ENCODE results near the gene KRTAP5-11.
"Not testable (repeated sequence)": the region's sequence is repeated elsewhere in the genome, so short reads cannot be mapped to it uniquely, and the experiment has no call there.

KRTAP5-11 gene

GRCh38 chr11:71580057-71581003 lies 2.3 kb downstream of the KRTAP5-11 start:
- peak in 1 of 2 experiments; percentile 61 for DNase-seq

GRCh38 chr11:71579513-71579912 lies 3.2 kb downstream of the KRTAP5-11 start:
- not testable (repeated sequence) for DNase-seq

DNA sequence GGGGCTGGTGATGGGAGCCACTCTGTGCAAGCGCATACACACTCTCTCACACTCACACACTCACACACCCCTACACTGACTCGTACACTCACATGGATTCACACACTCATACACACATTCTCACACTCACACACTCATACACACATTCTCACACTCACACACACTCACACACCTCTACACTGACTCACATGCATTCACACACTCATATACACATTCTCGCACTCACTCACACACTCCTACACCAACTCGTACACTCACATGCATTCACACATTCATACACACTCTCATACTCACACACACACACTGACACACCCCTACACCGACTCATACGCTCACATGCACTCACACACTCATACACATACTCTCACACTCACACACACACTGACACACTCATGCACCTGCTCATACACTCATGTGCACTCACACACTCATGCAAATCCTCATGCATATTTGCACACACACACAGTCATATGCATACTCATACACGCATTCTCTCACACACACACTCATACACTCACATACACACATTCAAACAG lies 5.1 kb downstream of the KRTAP5-11 start:
- DNase-seq, result no peak

GRCh38 chr11:71576688-71577465 lies 5.8 kb downstream of the KRTAP5-11 start:
- not testable (repeated sequence) for DNase-seq

DNA sequence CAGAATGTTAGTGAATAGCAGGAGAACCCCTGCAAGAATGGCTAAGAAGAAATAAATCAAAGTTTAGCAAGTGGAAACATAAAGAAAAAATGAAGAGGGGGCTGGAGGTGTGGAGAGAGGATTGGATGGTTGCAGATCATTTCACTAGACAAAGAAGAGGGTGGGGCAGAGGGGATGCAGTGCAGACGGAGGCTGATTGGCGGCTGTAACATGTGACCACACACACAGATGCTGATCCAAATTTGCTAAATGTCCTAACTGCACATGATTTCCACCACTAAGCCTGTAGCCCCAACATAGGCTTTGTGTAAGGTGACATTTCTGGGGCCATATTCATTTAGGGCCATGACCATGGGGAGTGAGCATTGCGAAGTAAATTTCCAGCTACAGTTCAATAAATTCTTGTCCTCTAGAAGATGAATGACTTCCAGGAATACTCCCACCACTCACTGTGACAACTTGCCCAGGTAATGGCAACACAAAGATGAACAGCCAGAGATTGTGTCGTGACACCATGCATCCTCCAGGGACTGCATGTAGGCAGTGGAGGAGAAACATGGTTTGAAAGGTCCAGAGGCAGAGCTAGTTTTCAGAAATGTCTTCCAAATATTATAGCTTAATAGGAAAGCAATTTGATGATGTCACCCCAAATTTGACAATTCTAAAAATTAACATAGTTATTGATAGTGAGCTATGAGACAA lies 6.8 kb downstream of the KRTAP5-11 start:
- DNase-seq, result no peak

- DNase-seq, result no peak
These were observed 8.3 kb downstream of the KRTAP5-11 start for GRCh38 chr11:71574418-71574817.

- DNase-seq, result no peak
These were observed 9.9 kb downstream of the KRTAP5-11 start for GRCh38 chr11:71572811-71573210.

- not testable (repeated sequence) for DNase-seq
These were observed 11.4 kb downstream of the KRTAP5-11 start for GRCh38 chr11:71571101-71571850.

DNA sequence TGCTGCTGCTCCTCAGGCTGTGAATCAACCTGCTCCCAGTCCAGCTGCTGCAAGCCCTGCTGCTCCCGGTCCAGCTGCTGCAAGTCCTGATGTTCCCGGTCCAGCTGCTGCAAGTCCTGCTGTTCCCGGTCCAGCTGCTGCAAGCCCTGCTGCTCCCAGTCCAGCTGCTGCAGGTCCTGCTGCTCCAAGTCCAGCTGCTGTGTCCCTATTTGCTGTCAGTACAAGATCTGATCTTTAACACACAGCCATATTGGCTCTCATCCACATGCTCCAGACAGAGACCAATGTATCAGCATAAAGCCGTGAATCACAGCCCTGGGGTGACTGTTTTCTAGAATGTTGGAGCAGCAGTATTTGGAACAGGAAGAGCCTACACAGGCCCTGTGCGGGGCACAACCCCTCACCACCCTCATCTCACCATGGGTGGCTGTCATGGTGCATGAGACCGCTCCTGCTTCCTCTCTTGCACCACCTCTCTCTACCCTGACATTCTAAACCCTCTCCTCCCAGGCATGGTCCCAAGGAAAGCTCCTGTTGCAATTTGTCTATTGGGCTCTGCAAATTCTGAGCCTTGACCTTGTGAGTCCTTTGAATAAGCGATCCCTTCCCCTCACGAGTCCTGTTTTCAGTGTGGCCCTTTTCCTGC lies 13.8 kb downstream of the KRTAP5-11 start:
- DNase-seq, result no peak

GRCh38 chr11:71567633-71568032 lies 15.0 kb downstream of the KRTAP5-11 start:
- DNase-seq, result not testable (repeated sequence)

- not testable (repeated sequence) for DNase-seq
These were observed 15.8 kb downstream of the KRTAP5-11 start for GRCh38 chr11:71566626-71567599.

GRCh38 chr11:71566081-71566620 lies 16.5 kb downstream of the KRTAP5-11 start:
- no peak for DNase-seq

GRCh38 chr11:71565263-71565662 lies 17.4 kb downstream of the KRTAP5-11 start, which contains the start of gene KRTAP5-10:
KRTAP5-10 (plus strand) TSS chr11:71565563; CDS start chr11:71565588, 25 bp downstream.
- no peak for DNase-seq

DNA sequence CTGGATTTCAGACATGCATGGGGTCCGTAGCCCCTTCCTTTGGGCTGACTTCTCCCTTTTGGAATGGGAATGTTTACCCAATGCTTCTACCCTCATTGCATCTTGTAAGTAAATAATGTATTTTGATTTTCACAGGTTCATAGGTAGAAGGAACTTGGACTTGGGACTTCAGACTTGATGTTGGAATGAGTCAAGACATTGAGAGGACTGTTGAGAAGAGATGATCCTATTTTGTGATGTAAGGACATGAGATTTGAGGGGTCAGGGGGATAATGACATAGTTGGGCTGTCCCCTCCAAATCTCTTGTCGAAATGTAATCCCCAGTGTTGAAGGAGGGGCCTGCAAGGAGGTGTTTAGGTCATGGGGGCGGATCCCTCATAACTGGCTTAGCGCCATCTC lies 18.2 kb downstream of the KRTAP5-11 start:
- no peak for DNase-seq

- peak; percentile 30 to 51 for DNase-seq
These were observed 19.3 kb downstream of the KRTAP5-11 start for GRCh38 chr11:71563406-71563805.

GRCh38 chr11:71562120-71562519 lies 20.6 kb downstream of the KRTAP5-11 start:
- no peak for DNase-seq

DNA sequence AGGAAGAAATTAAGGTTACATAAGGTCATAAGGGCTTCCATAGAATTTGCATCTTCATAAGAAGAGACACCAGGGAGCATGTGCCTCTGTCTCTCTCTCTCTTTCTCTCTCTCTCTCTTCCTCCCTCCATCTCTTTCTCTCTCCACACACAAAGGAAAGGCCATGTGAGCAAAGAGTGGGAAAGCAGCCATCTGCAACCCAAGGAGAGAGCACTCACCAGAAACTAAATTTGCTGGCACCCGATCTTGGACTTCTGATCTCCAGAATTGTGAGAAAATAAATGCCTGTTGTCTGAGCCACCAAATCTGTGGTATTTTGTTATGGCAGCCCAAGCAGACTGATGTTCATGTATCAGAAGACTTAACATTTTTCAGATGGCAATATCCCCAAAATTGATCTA lies 23.7 kb downstream of the KRTAP5-11 start:
- no peak for DNase-seq

GRCh38 chr11:71557257-71557656 lies 25.4 kb downstream of the KRTAP5-11 start:
- no peak for DNase-seq

GRCh38 chr11:71556018-71556417 lies 26.7 kb downstream of the KRTAP5-11 start:
- DNase-seq, result no peak

GRCh38 chr11:71555508-71555907 lies 27.2 kb downstream of the KRTAP5-11 start:
- DNase-seq, result no peak
